Fibroblast of skin of scalp (primary cell): ENCODE data around the gene CAPG.
"Not testable (repeated sequence)": the region's sequence is repeated elsewhere in the genome, so short reads cannot be mapped to it uniquely, and the experiment has no call there.

Source experiments
- DNase-seq: peaks from one replicate; pipeline ENCODE4 v3.0.0-alpha.2; 2013

The CAPG gene

GRCh38 chr2:85420536-85421259 is 10.5 kb upstream of the CAPG start:
- peak; percentile 87 for DNase-seq

GRCh38 chr2:85419009-85419675 is 9.0 kb upstream of the CAPG start:
- DNase-seq, result no peak

- peak; percentile 91 for DNase-seq
Measured at GRCh38 chr2:85418132-85419008, 8.2 kb upstream of the CAPG start, which contains the start of gene SH2D6. SH2D6 (plus strand) TSS chr2:85418714; CDS start chr2:85429466, 10,752 bp downstream.

GRCh38 chr2:85415980-85416650 is 5.9 kb upstream of the CAPG start:
- no peak for DNase-seq

GRCh38 chr2:85414761-85415553 is 4.8 kb upstream of the CAPG start:
- no peak for DNase-seq

GRCh38 chr2:85414421-85414759 is 4.2 kb upstream of the CAPG start:
- DNase-seq, result not testable (repeated sequence)

- peak; percentile 51 for DNase-seq
Measured at GRCh38 chr2:85413592-85414420, 3.6 kb upstream of the CAPG start.

GRCh38 chr2:85411405-85411748 is 1.2 kb upstream of the CAPG start:
- no peak for DNase-seq

GRCh38 chr2:85410584-85411404 is 628 bp upstream of the CAPG start:
- DNase-seq, result no peak

- DNase-seq, result peak; percentile 72
Measured at GRCh38 chr2:85405201-85406059, 4.7 kb downstream of the CAPG start.

- no peak for DNase-seq
Measured at GRCh38 chr2:85401844-85402243, 8.3 kb downstream of the CAPG start.

GRCh38 chr2:85401464-85401805 is 8.7 kb downstream of the CAPG start:
- DNase-seq, result no peak

GRCh38 chr2:85400541-85401463 is 9.4 kb downstream of the CAPG start:
- no peak for DNase-seq

- no peak for DNase-seq
Measured at GRCh38 chr2:85400023-85400422, 10.1 kb downstream of the CAPG start.

GRCh38 chr2:85399183-85399455 is 11.0 kb downstream of the CAPG start:
- DNase-seq, result no peak

- no peak for DNase-seq
Measured at GRCh38 chr2:85398426-85399182, 11.6 kb downstream of the CAPG start.

- DNase-seq, result no peak
Measured at GRCh38 chr2:85397925-85398331, 12.2 kb downstream of the CAPG start.
